HepG2 (cell line): ENCODE results near the gene NFATC3. TPM values are rescaled to one million over a fixed set of nuclear protein-coding genes. Genes with fewer than 3 reads are reported as not detected.
A peak's percentile ranks its signal among the peaks of the same experiment; 100 is the strongest.

Experiments used
- ATF4 ChIP-seq, 2 experiments: fragments of 450-650 bp in 1 of 2; sonication (generic) in 1 of 2; formaldehyde crosslinking; IDR thresholded peaks; 2 replicates each; pipeline versions ENCODE4 v1.5.0 to v1.8.0; 2020 to 2022; ENCODE audit warnings: mild to moderate bottlenecking in 1 of 2, missing genetic modification reagents in 1 of 2
- DMAP1 ChIP-seq: IDR thresholded peaks from 2 replicates; pipeline ENCODE4 v1.6.1; 2016
- ELF3 ChIP-seq: IDR thresholded peaks from 2 replicates; pipeline ENCODE4 v1.6.1; 2016; ENCODE audit warnings: missing genetic modification reagents, missing compliant biosample characterization
- HCFC1 ChIP-seq: fragments of 150-350 bp; IDR thresholded peaks from 2 replicates; pipeline ENCODE4 v1.6.1; 2014; ENCODE audit warnings: low read depth, low read length
- KLF11 ChIP-seq: IDR thresholded peaks from 2 replicates; pipeline ENCODE4 v1.6.1; 2016; ENCODE audit warnings: missing compliant biosample characterization
- MLX ChIP-seq: IDR thresholded peaks from 2 replicates; pipeline ENCODE4 v1.6.1; 2016
- MTA1 ChIP-seq: sonication (generic); formaldehyde crosslinking; IDR thresholded peaks from 2 replicates; pipeline ENCODE4 v1.4.0; 2020; ENCODE audit warnings: missing genetic modification reagents, mild to moderate bottlenecking, borderline replicate concordance
- PAX8 ChIP-seq: sonication (generic); formaldehyde crosslinking; IDR thresholded peaks from 2 replicates; pipeline ENCODE4 v1.8.0; 2022; ENCODE audit warnings: mild to moderate bottlenecking, missing genetic modification reagents, borderline replicate concordance
- PAXIP1 ChIP-seq: sonication (generic); formaldehyde crosslinking; conservative IDR thresholded peaks from 2 replicates; pipeline ENCODE4 v1.4.0; 2020; ENCODE audit warnings: mild to moderate bottlenecking, missing genetic modification reagents, moderate library complexity
- RARG ChIP-seq: sonication (generic); formaldehyde crosslinking; IDR thresholded peaks from 2 replicates; pipeline ENCODE4 v1.4.0; 2020; ENCODE audit warnings: low read depth, mild to moderate bottlenecking, missing genetic modification reagents
- SMAD9 ChIP-seq: sonication (generic); formaldehyde crosslinking; IDR thresholded peaks from 2 replicates; pipeline ENCODE4 v1.5.1; 2020; ENCODE audit warnings: mild to moderate bottlenecking, missing genetic modification reagents
- ZBTB20 ChIP-seq: sonication (generic); formaldehyde crosslinking; IDR thresholded peaks from 2 replicates; pipeline ENCODE4 v1.8.1; 2023; ENCODE audit warnings: missing genetic modification reagents, low read depth, mild to moderate bottlenecking, borderline replicate concordance
- ZFP82 ChIP-seq: sonication (generic); formaldehyde crosslinking; IDR thresholded peaks from 2 replicates; pipeline ENCODE4 v1.5.1; 2020; ENCODE audit warnings: mild to moderate bottlenecking, missing genetic modification reagents, borderline replicate concordance
- ZNF296 ChIP-seq: sonication (generic); formaldehyde crosslinking; conservative IDR thresholded peaks from 2 replicates; pipeline ENCODE4 v1.5.0; 2020; ENCODE audit warnings: mild to moderate bottlenecking, missing genetic modification reagents
- ZNF343 ChIP-seq: sonication (generic); formaldehyde crosslinking; IDR thresholded peaks from 2 replicates; pipeline ENCODE4 v1.4.0; 2020; ENCODE audit warnings: mild to moderate bottlenecking, missing genetic modification reagents
- ZNF572 ChIP-seq: sonication (generic); formaldehyde crosslinking; IDR thresholded peaks from 2 replicates; pipeline ENCODE4 v1.5.1; 2020; ENCODE audit warnings: mild to moderate bottlenecking, missing genetic modification reagents
- ZNF691 ChIP-seq: sonication (generic); formaldehyde crosslinking; IDR thresholded peaks from 2 replicates; pipeline ENCODE4 v1.4.0; 2020; ENCODE audit warnings: missing genetic modification reagents, low read depth, mild to moderate bottlenecking, borderline replicate concordance
- ZNF781 ChIP-seq: sonication (generic); formaldehyde crosslinking; IDR thresholded peaks from 2 replicates; pipeline ENCODE4 v1.5.1; 2020; ENCODE audit warnings: borderline replicate concordance, mild to moderate bottlenecking, missing genetic modification reagents; ENCODE audit errors: not compliant biosample characterization
- ZNF850 ChIP-seq: sonication (generic); formaldehyde crosslinking; conservative IDR thresholded peaks from 2 replicates; pipeline ENCODE4 v1.9.0; 2021; ENCODE audit warnings: mild to moderate bottlenecking, missing genetic modification reagents
- ZSCAN20 ChIP-seq: sonication (generic); formaldehyde crosslinking; IDR thresholded peaks from 2 replicates; pipeline ENCODE4 v1.4.0; 2020; ENCODE audit warnings: missing genetic modification reagents, mild to moderate bottlenecking, borderline replicate concordance
- polyA plus RNA-seq, 8 experiments: library from polyadenylated mRNA; depleted of rRNA in 3 of 8; stranded (reverse) in 7 of 8; unstranded in 1 of 8; fragments of >200 nt; fragmentation: Illumina TruSeq in 4 of 8; extraction: Trizol in 4 of 8; gene quantifications; 2 replicates each; pipeline versions ENCODE4 v1.2.1 to v1.2.3, GENCODE V29; 2011 to 2016; ENCODE audit warnings: low read depth in 4 of 8, missing spikeins in 1 of 8, mixed read lengths in 1 of 8; ENCODE audit not compliant: insufficient read depth in 1 of 8
- total RNA-seq, 5 experiments: library from RNA; depleted of rRNA; stranded (reverse); fragments of >200 nt; fragmentation: Illumina TruSeq; extraction: Trizol; gene quantifications; 2 replicates each; pipeline ENCODE4 v1.2.3, GENCODE V29; 2016; ENCODE audit warnings: low read depth in 1 of 5
- TF ChIP-seq, protein P1 (sequence below): sonication (generic); formaldehyde crosslinking; IDR thresholded peaks from 2 replicates; pipeline ENCODE4 v1.4.0; 2020; ENCODE audit warnings: missing genetic modification reagents

NFATC3 gene
- total and polyA plus RNA-seq, 2 of the 13 experiments (the other 11 are each of a cell fraction or from before 2014, with no cell fraction given), result 52.6 to 62.7 TPM

DNA sequence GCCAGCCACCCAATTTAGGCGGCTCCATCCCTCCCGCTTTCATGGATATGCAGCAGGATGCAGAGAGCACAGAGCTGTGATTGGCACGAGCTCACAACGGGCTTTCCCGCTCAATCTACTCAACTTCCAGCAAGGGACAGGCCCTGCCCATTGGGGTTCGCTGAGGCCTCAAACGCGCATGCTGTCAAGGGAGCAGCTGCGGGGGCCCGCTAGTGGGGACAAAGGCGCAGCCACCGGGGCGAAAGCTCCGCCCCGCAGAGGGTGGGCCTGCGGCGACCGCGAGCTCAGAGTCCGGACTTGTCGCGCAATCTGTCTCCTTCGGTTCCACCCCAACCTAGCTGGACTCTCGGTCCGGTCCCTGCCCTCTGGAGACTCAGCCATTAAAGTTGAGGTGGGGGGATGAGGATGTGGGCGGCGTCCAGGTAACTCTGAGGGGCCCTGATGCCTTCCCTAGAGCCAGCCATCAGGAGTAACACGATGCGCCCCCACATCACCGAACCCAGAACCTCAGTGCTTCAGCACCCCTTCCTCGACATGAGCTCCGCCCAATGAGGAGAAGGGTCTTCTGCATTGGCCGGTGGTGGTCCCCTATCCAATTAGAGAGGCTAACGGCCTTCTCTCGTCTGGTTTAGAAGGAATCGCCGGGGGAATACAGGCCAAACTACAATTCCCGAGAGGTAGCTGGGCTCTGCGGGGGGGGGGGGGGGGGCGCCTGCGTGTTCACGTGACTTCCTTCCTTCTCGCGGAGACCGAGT lies 489 bp upstream of the NFATC3 start (continued):
- peak in 1 of 2 experiments; percentile 84; a peak in 1 of 4 replicates for TF ChIP-seq ATF4 (CRISPR knock-in tag; IDR thresholded peaks at IDR 0.05)
- no peak for TF ChIP-seq ZNF850 (CRISPR knock-in tag)
- no peak for TF ChIP-seq RARG (CRISPR knock-in tag)
- peak; percentile 69; the same call in 1 of the 2 replicates for TF ChIP-seq PAX8 (CRISPR knock-in tag)
- peak; percentile 97 for TF ChIP-seq MTA1 (CRISPR knock-in tag)
- peak; percentile 85; the same call in 1 of the 2 replicates for TF ChIP-seq DMAP1 (CRISPR knock-in tag)
- TF ChIP-seq ZNF572, result no peak
- peak; percentile 95 for TF ChIP-seq PAXIP1
- peak; percentile 86; the same call in 1 of the 2 replicates for TF ChIP-seq ZSCAN20 (CRISPR knock-in tag)
- TF ChIP-seq, protein P1, sequence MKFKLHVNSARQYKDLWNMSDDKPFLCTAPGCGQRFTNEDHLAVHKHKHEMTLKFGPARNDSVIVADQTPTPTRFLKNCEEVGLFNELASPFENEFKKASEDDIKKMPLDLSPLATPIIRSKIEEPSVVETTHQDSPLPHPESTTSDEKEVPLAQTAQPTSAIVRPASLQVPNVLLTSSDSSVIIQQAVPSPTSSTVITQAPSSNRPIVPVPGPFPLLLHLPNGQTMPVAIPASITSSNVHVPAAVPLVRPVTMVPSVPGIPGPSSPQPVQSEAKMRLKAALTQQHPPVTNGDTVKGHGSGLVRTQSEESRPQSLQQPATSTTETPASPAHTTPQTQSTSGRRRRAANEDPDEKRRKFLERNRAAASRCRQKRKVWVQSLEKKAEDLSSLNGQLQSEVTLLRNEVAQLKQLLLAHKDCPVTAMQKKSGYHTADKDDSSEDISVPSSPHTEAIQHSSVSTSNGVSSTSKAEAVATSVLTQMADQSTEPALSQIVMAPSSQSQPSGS (CRISPR knock-in tag), result peak; percentile 90
- TF ChIP-seq MLX, result peak; percentile 71; the same call in 1 of the 2 replicates
- peak; percentile 95; the same call in 1 of the 2 replicates for TF ChIP-seq ZFP82 (CRISPR knock-in tag)
- peak; percentile 98 for TF ChIP-seq KLF11 (CRISPR knock-in tag)
- peak; percentile 98 for TF ChIP-seq ZNF781
- TF ChIP-seq HCFC1, result peak; percentile 70; the same call in 1 of the 2 replicates
- 0 out of 2 replicates have a peak, but pooled peaks have one; percentile 24 for TF ChIP-seq SMAD9 (CRISPR knock-in tag)
- peak; percentile 97 for TF ChIP-seq ZNF343 (CRISPR knock-in tag)
- TF ChIP-seq ELF3 (CRISPR knock-in tag), result peak; percentile 84
- TF ChIP-seq ZBTB20 (CRISPR knock-in tag), result peak; percentile 81; the same call in 1 of the 2 replicates
- peak; percentile 96 for TF ChIP-seq ZNF691
- TF ChIP-seq ZNF296 (CRISPR knock-in tag), result peak; percentile 87; the same call in 1 of the 2 replicates
